ENCODE measurements around the gene KLHL3. TPM values are rescaled to one million over a fixed set of nuclear protein-coding genes. Genes with fewer than 3 reads are reported as not detected.

KLHL3 gene
- total RNA-seq, 6 donors from 2014 or later: 2.7 to 17.8 (median 5.2) TPM

DNA sequence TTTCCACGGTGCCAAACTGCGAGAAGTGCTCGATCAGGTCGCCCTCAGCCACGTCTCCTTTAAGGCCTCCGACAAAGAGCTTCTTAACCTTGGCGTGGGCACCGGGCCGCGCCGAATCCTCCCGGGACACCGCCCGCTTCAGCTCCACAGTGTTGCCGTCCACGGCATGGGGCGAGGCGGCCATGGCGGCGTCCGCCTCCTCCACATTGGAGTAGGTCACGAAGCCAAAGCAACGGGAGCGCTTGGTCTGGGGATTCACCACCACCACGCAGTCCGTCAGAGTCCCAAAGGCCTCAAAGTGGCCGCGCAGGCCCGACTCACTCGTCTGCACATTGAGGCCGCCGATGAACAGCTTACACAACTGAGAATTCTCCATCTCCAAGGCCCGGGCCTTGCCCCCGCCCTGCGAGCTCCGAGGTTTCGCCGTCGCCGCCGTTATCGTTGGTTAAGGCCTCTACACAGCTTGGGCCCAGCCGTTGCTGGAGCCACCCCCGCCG is 17.9 kb upstream of the KLHL3 start:
- DNase-seq (peak in 1 of 2 donors; percentile 93), ATAC-seq (ENCODE audit: low FRiP score in 2 of 2) (peak; percentile 52 to 63)
- peak overlapping the region; percentile 97 to 99 (median 98) for H3K27ac ChIP-seq
- H3K27me3 ChIP-seq: no peaks in the 10 kb centered on the region
- 0% methylated on average over 8 to 43 of the region's 45 CpGs for WGBS, 2 donors
- no peaks in the 10 kb centered on the region for H3K36me3 ChIP-seq
- TF ChIP-seq POLR2AphosphoS5 (IDR thresholded peaks at IDR 0.05): no peak
- no peak for TF ChIP-seq CTCF (IDR thresholded peaks at IDR 0.05)
- no peak for TF ChIP-seq EP300 (IDR thresholded peaks at IDR 0.05)
- TF ChIP-seq POLR2A (IDR thresholded peaks at IDR 0.05): no peak
- H3K9me3 ChIP-seq: no peaks in the 10 kb centered on the region
- H3K4me1 ChIP-seq: peaks cover 22 to 42% (median 25%) of the 10 kb centered on the region in 4 donors
- H3K4me3 ChIP-seq: peak overlapping the region; percentile 69 to 93 (median 81)

- H3K36me3 ChIP-seq: no peaks in the 10 kb centered on the region
- H3K4me3 ChIP-seq: peak overlapping the region; percentile 69 to 93 (median 81)
- DNase-seq: peak; percentile 51 to 92
- TF ChIP-seq POLR2A (IDR thresholded peaks at IDR 0.05) (no peak), EP300 (IDR thresholded peaks at IDR 0.05) (no peak), POLR2AphosphoS5 (IDR thresholded peaks at IDR 0.05) (no peak), CTCF (IDR thresholded peaks at IDR 0.05) (no peak)
- no peaks in the 10 kb centered on the region for H3K9me3 ChIP-seq
- H3K4me1 ChIP-seq: peaks cover 22 to 42% (median 25%) of the 10 kb centered on the region in 4 donors
- H3K27me3 ChIP-seq: no peaks in the 10 kb centered on the region
- WGBS, 2 donors: 0 to 1% methylated on average over 5 to 34 of the region's 63 CpGs
- peak overlapping the region; percentile 97 to 99 (median 98) for H3K27ac ChIP-seq
- peak in 1 of 2 donors; percentile 2 for ATAC-seq (ENCODE audit: low FRiP score in 2 of 2)
These were observed 17.2 kb upstream of the KLHL3 start for GRCh38 chr5:137752905-137753690.

- peak overlapping the region; percentile 10 to 88 (median 72) for H3K4me3 ChIP-seq
- H3K4me1 ChIP-seq: peaks cover 22 to 42% (median 25%) of the 10 kb centered on the region in 4 donors
- no peaks in the 10 kb centered on the region for H3K9me3 ChIP-seq
- 1 to 3% methylated on average over 7 of the region's 7 CpGs for WGBS, 2 donors
- H3K27ac ChIP-seq: peak overlapping the region in 3 of 4 donors; percentile 97 to 99 (median 99)
- no peak for TF ChIP-seq POLR2AphosphoS5 (IDR thresholded peaks at IDR 0.05)
- peak; percentile 47 to 63 (median 58) for TF ChIP-seq CTCF (IDR thresholded peaks at IDR 0.05)
- H3K27me3 ChIP-seq: no peaks in the 10 kb centered on the region
- DNase-seq (no peak), ATAC-seq (ENCODE audit: low FRiP score in 2 of 2) (no peak)
- H3K36me3 ChIP-seq: no peaks in the 10 kb centered on the region
These were observed 16.1 kb upstream of the KLHL3 start for GRCh38 chr5:137751869-137752491.

GRCh38 chr5:137750436-137750835 is 14.5 kb upstream of the KLHL3 start:
- Histone ChIP-seq H3K9me3 (no peaks in the 10 kb centered on the region), H3K27ac (no peak overlapping the region), H3K36me3 (no peaks in the 10 kb centered on the region), H3K27me3 (no peaks in the 10 kb centered on the region), H3K4me1 (peaks cover 22 to 41% (median 25%) of the 10 kb centered on the region in 4 donors), H3K4me3 (no peak overlapping the region)
- TF ChIP-seq POLR2A (IDR thresholded peaks at IDR 0.05) (no peak), POLR2AphosphoS5 (IDR thresholded peaks at IDR 0.05) (no peak), CTCF (IDR thresholded peaks at IDR 0.05) (no peak), EP300 (IDR thresholded peaks at IDR 0.05) (no peak)
- ATAC-seq (ENCODE audit: low FRiP score in 2 of 2): no peak
- no peak for DNase-seq
- 78 to 80% methylated on average over 1 of the region's 1 CpG for WGBS, 2 donors

All from upper lobe of left lung (tissue), 6 donors.